ENCODE results near the gene AGO4.

DNA sequence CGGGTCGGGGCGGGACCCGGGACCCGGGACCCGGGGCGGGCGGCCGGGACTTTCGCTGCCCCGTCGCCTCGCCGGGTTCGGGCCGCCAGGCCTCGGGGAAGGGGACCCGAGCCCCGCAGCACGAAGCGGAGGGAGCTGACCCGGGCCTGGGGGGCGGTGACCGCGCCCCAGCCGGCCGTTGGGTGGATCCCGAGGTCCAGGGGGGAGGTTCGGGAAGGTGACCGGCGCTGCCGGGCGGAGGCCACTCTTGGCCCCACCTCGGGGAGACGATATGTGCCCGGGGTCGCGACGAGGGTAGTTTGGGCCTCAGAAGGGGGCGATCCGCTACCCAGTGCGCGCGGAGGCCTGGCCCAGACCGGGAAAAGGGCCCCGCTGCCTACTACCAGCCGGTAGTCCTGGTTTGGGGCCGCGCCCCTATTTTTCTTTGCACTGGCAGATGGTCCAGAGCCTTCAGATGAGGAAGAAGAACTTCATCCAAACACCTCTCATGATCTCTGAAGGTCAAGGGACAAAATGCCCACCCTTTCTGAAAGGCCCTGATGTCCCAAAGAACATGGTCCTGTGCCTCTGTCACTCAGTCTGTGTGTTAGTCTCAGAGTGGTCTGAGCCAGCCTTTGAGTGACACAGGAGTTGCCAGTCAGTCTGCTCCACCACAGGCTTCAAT is 766 bp downstream of the AGO4 start:
- TF ChIP-seq RCOR1 (IDR thresholded peaks at IDR 0.05; ENCODE audit: low read depth, low read length) (no peak), POLR2A (IDR thresholded peaks at IDR 0.05; ENCODE audit: low read length) (no peak), RFX5 (IDR thresholded peaks at IDR 0.05) (no peak), CTCF (IDR thresholded peaks at IDR 0.05) (no peak), MAFK (IDR thresholded peaks at IDR 0.05; ENCODE audit: partially characterized antibody) (no peak), MAZ (IDR thresholded peaks at IDR 0.05; ENCODE audit: borderline replicate concordance, low read depth, low read length) (no peak)
- TF ChIP-seq, protein P1, sequence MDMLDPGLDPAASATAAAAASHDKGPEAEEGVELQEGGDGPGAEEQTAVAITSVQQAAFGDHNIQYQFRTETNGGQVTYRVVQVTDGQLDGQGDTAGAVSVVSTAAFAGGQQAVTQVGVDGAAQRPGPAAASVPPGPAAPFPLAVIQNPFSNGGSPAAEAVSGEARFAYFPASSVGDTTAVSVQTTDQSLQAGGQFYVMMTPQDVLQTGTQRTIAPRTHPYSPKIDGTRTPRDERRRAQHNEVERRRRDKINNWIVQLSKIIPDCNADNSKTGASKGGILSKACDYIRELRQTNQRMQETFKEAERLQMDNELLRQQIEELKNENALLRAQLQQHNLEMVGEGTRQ (IDR thresholded peaks at IDR 0.05) = no peak

All from A549 (cell line).